Left hindlimb (tissue), 1 donor: ENCODE data around the gene UPF1.
"Not testable (repeated sequence)": the region's sequence is repeated elsewhere in the genome, so short reads cannot be mapped to it uniquely, and the experiment has no call there.

Experiments
- DNase-seq: peaks from one replicate; pipeline ENCODE4 v3.0.0-alpha.2; 2018

UPF1 gene

DNA sequence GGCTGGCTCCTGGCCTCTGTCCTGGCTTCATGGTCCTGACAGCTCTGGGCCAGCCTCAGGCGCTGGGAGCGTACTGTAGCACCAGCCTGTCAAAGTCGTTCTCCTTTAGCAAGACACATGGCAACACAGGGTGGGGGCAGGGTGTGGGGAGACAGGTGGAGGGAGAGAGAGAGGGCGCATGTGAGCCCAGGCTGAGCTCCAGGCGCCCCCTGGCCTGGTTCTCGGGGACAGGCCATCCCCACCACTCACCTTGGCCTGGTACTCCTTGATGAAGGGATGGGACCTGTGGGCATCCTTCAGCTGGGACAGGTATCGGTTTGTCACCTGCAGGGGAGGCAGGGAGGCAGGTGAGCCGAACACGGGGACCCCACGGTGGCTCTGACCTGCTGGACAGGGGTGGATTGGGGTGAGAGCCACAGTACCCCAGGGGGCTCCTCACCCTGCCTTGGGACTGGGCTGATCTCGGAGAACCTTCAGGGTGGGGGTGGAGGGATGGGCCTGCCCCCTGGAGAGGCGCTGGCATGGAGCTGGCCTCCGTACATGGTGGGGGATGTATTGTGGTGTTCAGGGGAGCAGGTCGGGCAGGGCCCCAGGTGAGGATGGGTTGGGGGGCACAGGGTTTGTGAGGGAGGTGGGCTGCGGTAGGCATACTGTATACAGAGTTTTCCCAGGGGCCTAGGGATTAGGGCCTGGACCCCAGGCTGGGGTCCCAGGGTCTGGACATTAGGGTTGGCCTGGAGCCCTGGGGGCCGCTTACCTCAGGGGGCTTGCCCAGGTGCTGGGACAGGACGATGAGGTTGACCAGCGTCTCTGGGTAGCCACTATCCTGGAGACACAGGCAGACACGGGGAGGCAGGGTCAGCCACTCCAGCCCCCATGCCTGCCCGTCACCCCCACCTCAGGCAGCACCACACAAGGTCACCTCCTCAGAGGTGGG lies 68.1 kb downstream of the UPF1 start:
- no peak for DNase-seq

DNA sequence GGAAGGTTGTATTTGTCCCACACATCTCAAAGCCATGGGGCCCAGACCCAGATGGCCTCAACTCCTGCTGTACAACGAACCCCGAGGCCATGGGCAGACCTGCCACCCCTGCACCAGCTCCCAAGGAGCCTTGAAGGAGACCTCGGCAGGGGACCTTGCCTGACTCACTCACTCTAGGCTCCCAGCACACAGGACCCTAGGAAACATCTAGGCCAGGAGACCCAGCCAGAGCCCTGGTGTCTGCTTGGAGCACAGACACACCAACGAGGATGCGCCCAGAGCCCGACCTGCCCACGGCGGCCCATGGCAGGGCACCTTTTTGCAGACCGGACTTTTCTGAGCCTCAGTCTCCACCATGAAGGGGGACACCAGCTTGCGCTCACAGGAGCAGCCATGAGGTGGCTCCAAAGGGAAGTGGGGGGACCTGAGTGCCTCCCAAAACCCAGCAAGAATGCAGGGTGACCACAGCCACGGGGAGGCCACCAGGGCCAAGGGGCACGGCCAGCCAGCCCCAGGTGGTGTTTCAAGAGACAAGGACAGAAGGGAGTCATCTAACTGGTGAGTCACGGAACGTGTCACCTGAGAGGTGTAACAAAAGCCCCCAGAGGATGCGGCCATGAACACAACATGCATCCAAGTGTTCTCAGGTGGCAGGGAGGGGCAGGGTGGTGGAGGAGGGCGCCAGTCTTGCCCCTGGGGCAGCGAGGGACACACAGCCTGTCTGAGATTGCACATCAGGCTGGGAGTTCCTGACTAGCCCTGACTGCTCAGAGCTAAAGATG lies 69.1 kb downstream of the UPF1 start:
- DNase-seq, result no peak

DNA sequence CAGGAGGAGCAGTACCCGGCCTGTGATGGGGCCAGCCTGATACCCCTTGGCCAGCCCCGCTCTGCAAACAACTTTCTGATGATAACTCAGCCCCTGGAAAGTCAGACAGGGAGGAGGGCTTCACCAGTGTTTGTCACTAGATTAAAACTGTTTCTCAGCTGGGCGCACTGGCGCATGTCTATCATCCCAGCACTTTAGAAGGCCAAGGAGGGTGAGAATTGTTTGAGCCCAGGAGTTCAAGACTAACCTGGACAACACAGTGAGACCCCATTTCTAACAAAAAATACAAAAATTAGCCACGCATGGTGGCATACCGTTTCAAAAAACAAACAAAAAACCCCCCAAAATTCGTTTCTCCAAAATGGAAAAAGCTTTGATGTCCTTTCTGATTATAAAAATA lies 69.7 kb downstream of the UPF1 start:
- DNase-seq, result no peak

DNA sequence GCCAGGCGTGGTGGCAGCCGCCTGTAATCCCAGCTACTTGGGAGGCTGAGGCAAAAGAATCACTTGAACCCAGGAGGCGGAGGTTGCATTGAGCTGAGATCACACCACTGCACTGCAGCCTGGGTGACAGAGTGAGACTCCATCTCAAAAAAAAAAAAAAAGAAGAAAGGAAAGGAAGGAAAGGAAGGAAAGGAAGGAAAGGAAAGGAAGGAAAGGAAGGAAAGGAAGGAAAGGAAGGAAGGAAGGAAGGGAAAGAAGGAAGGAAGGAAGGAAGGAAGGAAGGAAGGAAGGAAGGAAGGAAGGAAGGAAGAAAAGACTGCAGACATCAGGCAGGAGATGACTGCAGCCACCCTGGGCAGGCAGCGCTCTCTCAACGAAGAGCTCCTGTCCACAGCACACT lies 70.8 kb downstream of the UPF1 start:
- not testable (repeated sequence) for DNase-seq

DNA sequence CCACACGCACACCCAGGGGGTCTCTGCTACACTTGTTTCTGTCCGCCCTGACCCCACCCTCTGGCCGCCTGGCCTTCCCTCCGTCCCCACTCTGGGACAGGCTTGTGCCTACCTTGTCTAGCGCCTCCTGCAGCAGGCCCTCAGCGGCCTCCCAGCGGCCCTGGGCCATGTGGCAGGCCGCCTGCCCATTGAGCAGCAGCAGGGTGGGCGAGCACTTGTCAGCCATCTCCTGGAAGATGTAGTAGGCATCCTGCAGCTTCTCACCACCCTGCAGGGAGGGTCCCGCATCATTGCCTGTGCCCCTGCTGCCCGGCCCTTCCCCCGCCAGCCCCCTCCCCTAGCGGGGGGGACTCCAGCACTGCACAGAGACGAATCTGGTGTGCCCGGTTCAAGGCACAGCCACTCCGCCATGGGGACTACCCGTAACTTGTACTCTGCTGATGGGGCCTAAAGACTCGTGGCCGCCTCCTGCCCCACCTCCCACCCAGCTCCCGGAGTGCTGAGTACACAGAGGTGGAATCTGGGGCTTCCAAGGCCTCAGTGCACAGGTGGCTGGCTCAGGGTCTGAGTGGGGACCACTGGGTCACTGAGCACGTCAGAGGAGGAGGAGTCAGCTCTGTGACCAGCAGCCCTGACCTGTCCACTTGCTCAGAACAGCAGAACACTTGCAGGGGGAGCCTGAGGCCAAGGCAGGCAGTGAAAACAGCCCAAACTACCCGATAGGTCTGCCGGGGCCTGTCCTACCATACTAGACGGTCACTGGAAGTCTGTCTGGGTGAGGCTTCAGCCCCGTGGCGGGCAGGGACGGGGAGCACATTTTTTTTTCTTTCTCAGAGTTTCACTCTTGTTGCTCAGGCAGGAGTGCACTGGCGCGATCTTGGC lies 71.6 kb downstream of the UPF1 start:
- DNase-seq, result no peak

DNA sequence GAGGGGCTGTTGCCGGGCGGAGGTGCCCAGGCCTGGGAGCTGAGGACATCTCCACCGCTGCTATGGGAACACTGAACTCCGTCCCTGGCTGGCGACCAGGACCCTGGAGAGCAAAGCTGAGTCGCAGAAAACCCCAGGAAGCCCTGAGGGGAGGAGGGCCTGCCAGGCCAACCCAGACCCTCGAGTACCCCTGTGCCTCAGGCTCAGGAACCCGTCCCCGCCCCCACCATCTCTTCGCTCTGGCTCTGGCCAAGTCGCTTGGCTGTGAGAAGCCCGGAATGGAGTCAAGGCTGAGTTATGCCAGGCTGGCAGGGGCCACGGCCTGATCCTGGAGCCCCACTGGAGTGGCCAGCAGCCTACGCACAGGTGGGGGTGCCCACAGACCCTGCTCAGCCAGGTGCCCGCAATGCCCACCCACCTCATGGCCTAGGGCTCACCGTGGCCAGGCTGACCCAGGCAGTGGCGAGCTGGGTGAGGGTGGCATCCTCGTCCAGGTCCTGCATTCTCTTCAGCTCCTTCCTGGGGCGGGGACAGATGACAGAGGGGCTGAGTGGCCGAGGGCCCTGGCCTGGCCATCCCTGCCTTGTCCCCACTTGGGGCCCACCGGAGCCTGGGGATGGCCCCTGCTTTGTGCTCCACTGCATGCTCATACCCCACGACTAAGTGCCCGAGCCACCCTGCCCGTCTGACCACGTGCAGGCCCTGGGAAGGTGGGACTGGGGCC lies 72.7 kb downstream of the UPF1 start:
- DNase-seq, result no peak

DNA sequence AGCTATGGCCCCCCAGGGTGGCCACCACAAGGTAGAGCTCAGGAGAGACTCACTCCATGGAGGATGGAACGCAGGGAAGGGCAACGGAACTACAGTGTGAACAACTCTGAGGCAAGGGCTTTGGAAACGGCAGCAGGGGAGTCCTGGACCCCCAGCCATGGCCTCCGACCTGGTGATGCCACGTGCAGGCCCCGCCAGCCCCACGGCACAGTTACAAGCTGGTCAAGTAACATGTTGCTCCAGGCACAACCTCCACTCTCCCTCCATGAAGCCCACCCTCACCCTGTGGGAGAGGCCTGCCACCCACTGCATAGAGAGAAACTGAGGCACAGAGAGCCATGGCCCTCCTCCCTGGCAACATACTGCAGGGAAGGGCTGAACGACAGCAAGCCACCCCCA lies 73.3 kb downstream of the UPF1 start:
- no peak for DNase-seq

DNA sequence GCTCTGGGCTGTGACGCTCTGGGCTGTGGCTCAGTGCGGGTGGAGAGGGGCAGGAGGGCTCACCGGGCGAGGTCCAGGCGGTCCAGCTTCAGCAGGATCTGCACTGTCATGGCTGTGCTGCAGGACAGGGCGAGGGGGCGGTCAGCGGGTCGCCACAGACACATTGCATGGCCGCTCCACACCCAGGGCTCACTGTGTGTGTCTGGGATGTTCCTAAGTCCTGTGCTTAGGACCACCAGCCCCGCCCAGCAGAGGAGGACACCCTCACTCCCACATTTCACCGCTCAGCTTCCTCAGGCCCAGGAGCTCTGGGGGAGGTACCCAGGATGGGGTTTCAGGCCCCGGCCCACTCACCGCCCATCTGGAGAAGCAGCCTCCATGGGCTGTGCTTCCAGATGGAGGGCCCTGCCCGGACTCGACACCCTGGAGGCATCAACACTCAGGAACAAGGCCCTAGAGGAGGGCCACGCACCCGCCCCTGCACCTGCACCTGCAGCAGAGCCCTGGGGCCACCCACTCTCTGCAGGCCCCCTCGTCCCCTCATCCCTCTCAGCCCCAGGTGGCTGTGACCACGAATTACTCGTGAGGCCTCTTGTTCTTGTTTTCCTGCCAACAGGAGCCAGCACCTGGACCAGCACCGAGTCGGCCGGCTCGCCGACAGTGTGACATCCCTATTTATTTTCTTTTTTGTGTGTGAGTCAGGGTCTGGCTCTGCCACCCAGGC lies 73.9 kb downstream of the UPF1 start:
- DNase-seq, result no peak

DNA sequence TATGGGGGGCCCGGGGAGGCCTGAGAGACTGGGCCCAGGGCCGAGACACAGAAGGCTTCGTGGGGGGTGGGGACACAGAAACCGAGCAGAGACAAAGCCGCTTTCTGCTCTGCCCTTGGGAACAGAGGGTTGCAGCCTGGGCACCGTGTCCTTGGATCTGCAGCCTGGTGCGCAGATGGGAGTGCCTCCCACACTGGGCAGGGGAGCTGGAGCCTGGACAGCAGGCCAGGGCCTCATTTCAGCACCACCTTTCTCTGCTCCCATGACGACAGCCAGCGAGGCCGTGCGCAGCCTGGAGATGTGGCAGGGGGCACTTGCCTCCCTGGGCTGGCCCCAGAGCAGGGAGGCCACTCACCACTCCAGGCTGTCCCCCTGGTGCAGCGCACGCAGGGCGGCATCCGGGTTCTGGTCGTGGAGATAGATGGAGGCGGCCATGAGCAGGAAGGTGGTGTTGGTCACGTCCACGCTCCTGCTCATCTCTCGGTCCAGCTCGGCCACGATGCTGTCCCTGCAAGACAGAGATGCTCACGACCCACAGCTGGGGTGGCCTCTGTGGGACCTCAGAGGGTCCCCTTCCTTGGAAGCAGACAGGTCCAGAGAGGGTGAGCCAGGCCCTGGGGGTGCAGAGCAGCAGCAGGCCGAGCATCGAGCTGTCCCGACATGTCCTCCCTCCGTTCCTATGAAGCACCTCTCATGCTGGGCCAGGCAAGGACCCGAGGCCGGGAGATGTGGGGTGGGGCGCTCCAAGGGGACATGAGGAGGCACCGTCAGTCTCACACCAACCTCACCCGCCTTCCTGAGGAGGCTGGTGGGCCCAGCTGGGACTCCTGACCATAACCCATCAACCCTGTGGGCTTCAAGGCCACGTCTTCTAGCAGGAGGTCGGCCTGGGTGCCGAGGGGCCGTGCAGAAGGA lies 75.1 kb downstream of the UPF1 start:
- no peak for DNase-seq

DNA sequence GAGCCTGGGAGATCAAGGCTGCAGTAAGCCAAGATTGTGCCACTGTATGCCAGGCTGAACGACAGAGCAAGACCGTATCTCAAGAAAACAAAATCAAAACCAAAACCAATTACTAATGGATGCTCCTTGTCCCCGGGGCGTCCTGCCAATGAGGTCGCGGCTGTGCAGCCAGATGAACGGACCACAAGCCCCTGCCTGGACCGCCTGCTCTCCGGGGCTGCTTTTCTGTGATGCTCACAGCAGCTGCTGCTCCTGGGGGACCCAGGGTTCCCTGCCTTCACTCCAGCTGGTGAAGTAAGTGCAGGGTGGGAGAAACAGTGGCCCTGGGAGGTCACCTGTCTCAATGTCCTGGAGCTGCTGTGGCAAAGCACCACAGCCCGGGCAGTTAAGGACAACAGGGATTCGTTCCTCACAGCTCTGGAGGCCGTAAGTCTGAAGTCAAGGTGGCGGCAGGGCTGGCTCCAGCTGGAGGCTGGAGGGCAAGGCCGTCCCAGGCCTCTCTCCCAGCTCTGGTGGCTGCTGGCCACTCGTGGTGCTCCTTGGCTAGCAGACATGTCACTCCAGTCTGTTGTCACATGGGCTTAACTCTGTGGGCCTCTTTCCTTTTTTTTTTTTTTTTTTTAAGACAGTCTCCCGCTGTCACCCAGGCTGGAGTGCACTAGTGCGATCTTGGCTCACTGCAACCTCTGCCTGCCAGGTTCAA lies 77.3 kb downstream of the UPF1 start:
- DNase-seq, result no peak

DNA sequence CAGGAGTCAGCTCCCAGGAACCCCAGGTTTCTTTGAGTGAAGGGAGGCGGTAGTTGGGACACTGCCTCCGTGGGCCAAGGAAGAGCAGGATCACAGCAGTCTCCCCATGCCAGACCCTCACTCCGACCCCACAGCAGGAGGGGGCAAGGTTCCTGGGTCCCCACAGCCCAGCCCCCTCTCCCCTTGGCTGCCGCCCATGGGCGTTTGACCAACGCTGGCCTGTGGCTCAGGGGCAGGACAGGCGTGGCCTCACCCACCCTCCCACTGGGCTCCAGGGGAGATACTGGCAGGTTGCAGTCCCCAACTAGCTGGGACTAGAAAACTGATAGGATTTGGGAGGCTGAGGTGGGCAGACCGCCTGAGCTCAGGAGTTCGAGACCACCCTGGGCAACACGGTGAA lies 78.3 kb downstream of the UPF1 start:
- DNase-seq, result no peak

DNA sequence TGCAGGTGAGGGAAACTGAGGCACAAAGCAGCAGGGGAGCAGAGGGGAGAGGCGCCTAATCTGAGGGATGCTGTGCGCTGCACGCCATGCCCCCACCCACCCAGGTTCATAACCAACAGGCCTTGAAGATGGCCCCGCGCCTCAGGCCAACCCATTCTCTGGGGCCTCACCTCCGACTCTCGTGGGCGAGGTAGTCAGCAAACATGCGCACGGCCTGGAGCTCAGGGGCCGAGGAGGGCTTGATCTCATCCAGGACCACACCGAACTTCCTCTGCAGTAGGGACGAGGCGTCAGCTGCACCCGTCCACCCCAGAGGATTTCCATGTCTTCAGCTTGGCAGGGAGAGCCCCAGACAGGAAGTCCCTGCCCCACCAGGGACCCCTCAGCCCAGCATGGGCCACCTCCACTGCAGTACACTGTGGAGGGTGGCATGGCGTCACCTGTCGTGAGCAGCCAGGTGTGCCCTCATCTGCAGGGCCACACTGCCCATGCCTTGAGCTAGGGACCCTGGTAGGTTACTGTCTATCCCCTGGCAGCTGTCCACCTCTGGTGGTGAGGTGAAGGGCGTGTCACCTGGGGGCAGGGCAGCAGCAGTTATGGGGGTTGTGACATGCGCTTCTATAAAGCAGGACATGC lies 79.2 kb downstream of the UPF1 start:
- no peak for DNase-seq

DNA sequence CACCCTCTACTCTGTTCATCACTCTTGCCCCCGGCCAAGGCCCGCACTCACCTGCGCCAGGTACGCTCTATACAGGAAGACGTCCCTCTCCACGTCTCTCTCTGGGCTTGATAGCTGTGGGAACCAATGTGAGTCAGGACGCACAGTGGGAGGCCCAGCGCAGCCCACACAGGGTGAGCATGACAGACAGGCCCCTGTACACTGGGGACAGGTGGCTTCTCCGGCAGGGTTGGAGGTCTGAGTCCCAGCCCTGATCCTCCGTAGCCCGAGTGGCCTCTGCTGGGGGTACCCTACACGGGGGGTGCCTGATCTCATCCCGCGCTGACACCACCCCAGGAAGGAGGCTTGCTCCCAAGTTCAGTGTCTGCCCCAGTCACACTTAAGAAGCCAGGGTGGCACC lies 81.2 kb downstream of the UPF1 start:
- no peak for DNase-seq

DNA sequence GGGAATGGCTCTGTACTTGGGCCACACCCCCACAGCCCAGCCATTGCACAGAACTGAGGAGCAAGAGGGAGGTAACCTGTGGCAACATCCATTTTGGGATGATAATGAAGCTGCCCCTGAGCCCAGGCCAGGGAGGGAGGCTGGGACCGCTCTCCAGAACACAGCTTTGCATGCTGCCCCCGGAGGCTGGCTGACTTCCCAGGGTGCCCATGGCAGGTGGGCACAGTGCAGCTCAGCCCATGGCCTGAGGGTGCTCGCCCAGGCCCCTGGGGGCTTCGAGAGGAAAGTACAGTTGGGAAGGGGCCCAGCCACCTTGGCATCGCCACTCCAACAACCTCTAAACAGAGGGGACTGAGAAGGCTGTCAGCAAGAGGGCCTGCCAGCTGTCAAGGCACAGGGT lies 81.7 kb downstream of the UPF1 start:
- DNase-seq, result no peak

DNA sequence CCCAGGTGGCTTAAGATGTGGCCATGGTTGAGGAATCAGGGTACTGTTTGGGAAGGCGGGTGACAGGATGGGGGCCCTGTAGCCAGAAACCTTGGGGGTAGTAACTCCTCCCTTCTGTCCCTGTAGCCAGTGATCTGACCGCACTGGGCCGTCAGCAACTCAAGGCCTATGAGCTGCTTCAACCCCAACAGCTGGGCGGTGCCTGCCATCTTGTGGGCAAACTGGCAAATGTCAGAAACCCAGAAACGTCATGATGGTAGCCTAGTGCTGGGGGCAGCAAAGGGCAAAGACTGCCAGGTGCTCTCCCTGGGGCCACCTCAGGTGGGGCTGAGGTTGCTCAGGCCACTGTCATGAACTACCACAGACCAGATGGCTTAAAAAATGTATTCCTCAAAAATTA lies 83.9 kb downstream of the UPF1 start:
- DNase-seq, result no peak

DNA sequence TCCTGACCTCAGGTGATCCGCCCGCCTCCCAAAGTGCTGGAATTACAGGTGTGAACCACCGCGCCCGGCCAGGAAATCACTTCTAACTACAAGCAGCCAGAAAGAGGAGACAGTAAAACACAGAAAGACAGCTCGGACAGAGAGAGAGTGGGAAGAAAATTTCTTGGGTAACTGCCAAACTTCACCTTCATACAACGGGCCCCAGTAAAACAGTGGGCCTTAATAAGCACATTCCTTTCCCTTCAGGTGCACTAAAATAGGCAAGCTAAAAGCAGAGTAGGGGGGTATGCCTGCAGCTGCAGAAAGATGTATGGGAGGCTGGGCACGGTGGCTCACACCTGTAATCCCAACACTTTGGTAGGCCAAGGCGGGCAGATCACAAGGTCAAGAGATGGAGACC lies 85.8 kb downstream of the UPF1 start:
- not testable (repeated sequence) for DNase-seq
